GM21529 (cell line): ENCODE data around the gene ZNRF1.

Source experiments
- ATAC-seq: cut with Tn5 transposase; IDR thresholded peaks from one replicate; pipeline ENCODE4 v1.9.1; 2021; ENCODE audit not compliant: unreplicated experiment

Gene ZNRF1

DNA sequence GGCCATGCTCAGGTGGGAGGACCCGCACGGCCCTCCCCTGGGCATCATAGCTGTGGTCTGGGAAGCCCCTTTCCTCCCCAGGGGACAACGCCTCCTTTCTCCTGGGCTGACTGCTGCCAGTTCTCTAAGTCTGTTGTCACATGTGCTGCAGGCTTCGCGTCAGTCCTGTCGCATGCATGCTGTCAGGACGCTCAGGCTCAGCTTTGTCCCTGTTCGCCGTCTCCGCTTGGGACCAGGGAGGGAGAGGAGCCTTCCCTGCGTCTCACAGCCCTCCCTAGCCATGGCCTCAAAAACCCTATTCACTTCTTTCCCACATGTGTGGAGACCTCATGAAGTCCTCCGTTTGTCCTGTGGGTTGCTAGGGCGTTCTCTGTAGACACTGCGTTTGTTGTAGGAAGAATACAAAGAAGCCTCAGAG, 96.4 kb downstream of the ZNRF1 start:
- no peak for ATAC-seq

DNA sequence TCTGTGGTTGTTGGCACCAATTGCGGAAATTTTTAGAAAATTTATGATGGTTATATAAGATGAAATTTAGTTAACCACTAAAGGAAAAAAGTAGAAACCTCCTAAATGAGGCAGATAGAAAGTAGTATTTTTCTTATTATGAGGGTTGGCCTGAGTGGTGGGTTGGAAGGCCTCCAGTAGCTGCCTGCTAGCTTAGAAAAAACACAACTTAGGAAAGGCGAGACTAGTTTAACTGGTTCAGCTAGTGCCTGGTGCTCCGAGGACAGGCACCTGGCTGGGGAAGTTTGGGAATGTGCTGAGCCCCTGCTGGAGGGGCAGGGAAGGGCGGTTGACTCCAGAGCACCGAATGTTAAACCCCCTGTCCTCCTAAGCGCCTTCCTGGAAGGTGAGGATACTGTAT, 97.8 kb downstream of the ZNRF1 start:
- ATAC-seq: no peak

DNA sequence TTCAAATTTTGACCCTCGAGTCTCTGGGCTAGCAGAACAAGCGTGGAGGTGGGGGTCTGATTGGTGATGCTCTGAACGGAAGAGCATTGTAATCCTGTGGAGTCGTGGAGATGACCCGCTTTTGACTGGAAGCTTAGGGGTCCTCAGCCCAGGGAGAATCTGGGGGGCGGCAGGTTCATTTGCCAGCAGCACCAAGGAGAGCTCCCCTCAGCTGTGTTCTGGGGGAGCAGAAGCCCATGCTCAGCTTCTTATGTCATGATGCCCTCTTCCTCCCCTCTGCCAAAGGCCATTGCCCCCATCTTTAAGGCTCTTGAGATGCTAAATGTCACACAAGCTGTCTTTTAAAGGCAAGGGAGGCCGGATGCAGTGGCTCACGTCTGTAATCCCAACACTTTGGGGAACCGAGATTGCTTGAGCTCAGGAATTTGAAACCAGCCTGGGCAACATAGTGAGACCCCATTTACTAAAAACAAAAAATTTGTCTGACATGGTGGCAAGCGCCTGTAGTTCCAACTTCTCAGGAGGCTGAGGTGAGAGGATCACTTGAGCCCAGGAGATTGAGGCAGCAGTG, 98.5 kb downstream of the ZNRF1 start:
- no peak for ATAC-seq

DNA sequence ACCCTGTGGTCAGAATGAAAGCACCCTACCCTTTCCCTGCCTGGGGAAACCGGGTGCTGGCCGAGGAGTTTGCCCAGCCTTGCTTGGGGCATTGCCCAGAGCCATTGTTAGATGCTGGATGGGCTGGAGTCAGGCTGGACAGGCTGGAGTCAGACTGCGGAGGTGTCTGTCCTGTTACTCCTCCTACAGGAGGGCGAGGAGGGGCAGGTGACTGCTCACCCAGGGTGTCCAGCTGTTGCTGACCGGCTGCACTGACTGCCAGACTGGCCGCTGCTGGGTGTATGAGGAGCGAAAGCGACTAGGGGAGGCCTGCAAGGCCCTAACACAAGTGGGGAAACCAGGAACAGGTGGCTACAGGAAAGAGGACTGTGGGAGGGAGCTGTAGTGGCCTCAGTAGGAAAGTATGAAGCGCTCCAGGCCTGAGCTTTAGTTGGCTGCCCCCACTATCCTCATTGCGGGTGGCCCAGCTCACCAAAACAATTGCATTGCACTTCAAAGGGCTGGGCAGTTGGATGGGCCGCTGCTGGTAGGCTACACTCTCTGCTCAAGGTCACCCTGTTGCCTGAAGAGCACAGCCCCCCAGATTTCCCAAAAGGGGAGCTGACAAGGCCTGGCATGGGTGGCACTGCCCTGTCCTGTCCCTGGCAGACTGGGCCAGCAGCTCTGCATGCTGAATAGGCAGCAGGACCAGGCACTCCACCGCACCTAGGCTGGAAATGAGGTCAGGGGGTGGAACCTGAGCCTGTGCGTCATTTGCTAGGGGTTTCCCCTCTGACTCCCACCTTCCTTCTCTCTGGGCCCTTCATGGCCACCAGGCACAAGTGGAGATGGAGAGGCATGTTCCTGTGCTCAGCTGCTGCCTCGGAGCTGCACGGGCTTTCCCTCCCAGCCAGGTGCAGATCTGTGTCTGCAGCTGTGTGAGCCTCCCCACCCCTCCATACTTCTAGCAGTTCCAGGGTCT, 99.4 kb downstream of the ZNRF1 start:
- peak; percentile 72 for ATAC-seq

DNA sequence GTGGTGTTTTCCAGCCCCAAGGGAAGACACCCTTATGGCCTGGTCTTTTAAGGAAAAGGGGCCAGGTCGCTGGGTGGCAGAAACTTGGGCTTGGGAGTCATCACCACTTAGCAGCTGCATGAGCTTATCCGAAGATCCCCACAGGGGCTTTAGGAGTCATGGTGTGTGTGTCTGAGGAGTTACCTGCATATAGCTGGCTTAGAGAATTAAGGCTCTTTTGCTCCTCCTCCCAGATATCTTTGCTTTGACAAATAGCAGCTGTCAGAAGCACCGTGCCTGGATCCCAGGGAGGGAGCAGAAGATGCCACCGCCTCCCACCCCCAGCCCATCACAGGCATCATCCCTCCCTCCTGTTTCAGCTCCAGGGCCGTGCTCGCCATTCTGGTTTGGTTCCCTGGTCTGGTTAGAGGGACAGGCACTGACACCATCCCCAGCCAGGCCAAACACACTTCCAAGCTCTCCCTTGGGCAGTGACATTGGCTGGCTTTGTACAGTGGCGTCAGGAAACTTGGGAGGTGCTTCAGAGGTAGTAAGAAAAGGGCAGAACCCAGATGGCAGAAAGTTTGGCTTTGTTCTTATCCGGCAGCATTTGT, 100.3 kb downstream of the ZNRF1 start:
- ATAC-seq: no peak

DNA sequence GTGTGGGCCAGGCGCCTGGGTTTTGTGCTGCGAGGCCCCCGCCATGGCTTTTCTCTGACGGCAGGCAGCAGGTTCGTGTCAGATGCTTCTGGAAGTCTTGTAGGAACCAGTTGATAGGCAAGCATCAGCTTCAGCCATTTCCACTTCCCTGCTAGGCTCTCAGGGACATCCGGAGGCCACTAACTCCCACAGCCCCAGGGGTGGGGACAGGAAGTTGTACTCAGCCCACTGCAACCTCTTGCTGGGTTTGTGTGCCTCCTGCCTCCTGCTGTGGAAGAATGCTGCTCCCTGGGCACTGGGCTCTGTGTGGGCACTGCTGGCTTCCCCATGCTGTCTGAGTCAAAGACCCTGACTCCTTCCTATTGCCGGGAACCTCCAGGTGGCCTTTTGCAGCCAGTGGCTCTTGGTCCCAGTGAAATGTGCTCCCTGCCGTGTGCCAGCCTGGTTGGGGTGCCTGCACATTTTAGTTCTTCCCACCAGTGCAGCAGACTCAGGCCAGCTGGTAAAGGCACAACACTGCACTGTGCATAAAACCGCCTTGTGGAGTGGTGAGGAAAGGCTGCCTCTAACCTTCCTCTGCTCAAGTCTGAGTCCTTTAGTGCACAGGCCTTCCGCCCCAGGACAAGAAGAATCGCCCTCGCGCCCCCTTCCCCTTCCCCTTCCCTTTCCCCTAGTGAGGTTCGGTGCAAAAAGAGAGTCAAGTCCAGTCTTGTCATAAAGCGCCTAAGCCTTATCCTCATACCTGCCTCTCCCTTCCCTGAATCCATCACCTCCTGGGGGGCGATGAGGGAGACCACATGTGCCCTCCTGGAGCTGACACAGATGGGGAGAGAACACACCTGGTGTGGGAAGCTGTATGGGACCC, 101.1 kb downstream of the ZNRF1 start:
- peak; percentile 50 for ATAC-seq

DNA sequence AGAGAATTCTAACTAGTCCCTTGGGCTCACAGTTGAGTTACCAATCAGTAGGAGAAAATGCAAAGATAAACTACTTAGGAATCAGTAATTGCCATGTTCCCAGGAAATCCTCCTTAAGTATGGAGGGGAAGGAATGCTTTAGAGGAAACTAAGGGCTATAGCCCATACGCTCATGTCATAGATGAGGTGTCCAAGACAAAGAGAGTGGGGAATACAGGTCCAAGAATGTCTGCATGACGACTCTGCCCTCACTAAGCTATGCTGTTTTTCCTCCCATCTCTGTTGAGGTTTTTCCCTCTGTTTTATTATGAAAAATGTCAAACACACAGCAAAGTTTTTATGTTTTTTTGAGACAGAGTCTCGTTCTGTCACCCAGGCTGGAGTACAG, 101.8 kb downstream of the ZNRF1 start:
- ATAC-seq: no peak

DNA sequence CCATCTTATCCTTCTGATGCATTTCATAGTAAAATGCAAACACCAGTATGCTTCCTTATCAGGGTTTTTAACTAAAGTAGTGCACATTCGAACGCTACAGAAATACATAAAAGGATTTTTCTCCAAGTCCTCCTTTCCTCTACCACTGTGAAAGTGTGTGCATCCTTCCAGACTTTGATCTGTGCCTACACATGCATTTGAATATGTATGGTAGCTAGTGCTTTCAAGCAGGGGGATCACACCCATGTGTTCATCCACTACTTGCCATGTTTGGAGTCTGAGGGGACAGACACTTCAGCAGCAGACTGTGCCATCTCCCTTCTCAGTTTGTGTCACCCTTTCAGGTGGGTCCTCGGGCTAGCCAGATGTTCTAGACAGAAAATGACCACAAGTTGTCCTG, 102.8 kb downstream of the ZNRF1 start:
- no peak for ATAC-seq

DNA sequence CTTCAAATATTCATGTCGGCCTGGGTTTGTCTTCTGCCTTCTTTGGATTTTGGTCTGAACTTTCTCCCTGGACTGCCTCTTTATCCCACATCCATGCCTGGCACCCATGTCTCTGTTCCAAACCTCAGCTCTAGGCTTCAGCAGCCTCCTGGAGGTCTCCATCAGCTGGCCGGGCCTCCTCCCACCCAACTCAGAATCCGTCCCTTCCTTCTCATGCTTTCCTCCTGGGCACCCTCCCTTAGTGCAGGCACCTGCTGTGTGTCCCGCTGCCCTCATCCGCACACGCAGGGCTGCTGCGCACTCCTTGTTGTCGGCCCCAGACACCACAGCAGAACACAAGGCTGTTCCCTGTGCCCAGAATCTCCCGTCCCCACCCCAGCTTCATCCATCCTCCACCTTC, 103.8 kb downstream of the ZNRF1 start:
- ATAC-seq: no peak

DNA sequence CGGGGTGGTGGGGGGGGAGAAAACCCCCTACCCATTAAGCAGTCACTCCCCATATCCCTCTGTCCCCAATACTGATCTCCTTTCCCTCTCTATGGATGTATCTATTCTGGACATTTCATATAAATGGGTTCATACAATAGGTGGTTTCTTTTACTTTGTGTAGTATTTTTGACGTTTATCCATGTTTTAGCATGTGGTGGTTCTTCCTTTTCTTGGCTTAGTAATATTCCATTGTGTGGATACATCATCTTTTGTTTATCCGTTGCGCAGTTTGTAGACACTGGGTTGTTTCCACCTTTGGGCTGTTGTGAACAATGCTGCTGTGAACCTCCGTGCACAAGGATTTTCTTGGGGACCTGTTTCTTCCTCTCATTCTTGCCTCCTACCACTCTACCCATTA, 105.2 kb downstream of the ZNRF1 start:
- no peak for ATAC-seq

DNA sequence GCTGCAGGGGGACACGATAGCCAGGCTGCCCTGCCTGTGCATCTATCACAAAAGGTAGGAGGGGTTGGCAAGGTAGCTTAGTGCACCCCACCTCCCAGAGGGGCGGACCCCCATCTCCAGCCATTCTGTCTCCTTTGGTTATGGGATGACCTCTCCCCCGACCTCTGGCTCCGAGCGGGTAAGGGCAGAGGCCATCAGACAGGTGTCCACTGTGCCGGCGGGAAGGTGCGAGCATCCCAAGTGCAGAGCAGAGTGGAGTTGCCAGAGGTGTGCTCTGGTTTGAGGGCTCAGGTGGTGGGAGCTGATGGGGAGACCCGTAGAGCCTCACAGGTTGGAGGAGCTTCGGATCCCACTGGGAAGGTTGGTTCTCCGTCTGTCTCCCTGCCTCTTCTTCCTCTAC, 106.0 kb downstream of the ZNRF1 start:
- ATAC-seq: no peak

DNA sequence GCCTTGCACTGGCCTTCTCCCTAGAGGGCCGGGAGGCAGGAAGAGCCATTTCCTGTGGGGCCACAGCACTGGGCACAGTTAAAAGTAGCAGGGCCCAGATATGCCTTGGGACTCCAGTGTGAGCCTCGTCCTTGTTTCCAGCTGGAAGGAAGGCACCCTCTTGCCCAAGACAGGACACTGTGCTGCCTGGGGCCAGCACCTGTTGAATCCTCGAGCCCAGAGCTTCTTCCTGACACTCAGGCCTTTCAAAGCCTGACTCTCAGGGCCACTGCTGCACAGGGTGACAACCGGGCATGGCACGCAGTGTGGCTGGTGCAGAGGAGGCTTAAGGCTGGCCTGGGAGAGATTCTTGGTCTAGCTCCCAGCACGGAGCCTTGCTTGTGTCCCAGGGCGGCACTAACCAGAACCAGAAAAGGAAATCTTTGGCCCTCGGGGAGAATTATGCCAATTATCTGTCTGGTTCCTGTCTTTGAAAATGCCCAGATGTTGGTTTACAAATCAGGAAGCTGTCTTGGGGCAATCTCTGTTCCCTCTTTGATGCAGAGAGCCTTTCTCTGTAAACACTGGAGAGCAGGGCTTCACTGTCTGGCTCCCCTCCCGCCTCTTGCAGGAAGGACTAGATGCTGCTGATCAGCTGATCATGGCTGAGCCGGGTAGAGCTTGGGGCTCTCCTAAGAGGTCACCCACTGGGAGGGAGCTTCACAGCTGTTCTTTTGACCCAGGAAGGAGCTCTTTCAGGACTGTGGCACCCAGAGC, 106.7 kb downstream of the ZNRF1 start:
- ATAC-seq: no peak

DNA sequence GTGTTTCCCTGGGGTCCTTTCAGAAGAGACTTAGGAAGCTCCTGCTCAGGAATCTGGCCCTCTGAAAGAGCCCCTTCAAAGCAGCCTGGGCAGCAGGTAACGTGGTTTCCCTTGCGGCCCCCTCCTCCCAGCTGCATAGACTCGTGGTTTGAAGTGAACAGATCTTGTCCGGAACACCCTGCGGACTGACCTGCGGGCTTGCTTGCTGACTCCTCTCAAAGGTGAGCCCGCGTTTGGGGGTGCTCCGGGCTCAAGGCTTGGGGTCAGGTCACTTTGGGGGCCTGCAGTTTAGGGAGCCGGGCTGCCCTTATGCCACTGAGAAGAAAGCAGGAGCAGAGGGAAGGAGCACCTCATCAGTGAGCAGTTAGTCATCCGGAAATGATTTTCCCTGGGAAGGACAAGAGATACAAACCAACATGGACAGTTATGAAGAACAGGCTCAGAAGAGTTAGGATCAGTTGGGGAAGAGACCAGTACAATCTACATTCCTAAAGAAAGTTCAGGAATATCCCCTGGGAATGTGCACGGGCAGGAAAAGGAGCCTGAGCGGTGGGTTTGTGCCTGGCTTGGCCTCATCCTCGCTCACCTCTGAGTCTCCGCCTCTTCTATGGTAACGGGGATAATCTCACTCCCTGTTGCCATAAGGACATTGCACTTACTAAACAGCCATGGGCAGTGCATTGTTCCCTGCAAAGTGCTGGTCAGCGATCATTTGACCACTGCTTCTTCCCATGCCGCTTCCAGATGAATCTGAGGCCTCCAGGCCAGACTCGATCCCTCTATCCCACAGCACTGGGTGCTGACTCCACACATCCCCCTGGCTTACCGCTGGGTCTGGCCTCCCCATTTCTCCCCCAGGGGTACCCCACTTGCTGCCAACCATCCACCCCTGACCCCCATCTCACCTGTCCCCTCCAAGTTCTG, 107.8 kb downstream of the ZNRF1 start:
- no peak for ATAC-seq

DNA sequence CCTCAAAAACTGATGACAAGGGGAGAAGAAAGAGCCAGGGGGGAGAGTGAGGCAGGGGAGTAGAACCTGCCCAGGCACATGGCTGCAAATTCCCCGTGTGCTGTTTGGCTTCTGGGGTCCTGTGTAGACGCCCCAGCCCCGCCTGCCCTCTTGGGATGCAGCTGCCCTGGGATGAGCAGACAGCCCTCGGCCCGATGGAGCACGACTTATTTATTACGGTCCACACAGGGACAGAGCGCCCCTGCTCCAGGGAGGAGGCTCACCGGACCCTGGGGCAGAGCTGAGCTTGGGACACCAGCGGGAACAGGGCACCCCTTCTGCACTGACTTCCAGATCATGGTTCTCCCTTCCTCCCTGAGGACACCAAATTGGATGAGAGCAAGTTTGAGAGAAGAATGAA, 108.7 kb downstream of the ZNRF1 start:
- ATAC-seq: no peak

DNA sequence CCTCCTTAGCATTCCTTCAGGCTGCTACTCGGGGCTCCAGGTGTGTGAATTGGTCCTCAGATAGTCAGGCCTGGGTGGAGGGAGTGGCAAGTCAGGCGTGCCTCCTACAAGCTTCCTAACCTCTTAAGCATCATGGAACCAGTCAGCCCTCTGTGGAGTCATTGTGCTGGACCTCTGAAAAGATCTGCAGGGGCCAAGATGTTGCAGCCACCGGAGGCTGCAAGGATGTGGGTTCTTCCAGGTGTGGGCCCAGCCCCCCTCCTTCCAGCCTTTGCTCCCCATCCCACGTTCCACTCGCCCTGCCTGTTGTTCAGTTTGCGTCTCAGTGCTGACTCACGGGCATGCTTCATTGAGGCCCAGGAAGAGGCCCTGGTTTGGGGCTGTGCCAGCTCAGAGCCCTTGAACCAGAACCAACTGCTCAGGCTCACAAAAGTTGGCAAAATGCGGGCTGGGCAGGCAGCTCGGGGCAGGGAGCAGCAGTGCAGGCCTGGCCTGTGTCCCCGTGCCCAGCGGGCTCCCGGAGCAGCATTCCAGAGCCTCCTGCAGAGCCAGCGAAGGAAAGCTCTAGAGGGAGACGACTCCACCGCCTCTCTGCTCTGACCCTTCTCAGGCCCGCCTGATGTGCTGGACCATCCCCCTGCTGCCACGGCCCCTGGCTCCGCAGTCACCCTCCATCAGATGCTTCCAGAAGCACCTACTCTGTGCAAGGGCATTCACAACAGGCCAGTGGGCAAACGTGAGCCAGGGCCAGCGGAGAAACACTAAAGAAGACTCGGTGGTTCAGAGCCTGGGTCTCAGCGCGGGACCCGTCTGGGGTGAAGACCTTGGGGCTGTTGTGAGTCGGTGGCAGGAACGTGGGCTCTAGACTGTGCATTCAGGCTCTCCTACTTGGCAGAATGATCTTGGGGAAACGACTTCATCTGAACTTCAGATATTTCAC, 110.2 kb downstream of the ZNRF1 start:
- ATAC-seq: peak; percentile 42

DNA sequence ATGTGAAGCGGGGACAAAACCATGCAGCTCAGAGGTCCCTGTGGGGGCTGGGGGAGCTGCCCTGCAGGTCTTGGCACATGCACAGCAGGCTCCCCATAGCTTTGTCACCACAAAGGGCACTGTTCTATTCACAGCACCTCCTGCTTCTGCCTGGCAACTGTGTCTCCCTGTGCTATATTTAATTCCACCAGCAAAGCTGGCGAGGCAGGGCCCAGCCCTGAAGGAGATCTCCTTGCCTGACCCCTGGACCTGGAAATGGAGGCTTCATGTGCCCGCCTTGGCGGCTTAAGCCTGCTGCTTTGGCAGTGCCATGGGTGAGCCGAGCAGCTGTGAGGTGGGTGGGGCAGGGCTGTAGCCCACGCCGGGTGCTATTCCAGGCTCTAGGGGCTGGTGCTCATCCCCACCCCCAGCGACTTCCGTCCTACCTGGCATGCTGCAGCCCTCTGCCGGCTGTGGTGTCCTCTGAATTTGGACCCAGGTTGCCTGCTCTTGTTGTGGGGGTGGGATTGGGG, 111.0 kb downstream of the ZNRF1 start:
- no peak for ATAC-seq

DNA sequence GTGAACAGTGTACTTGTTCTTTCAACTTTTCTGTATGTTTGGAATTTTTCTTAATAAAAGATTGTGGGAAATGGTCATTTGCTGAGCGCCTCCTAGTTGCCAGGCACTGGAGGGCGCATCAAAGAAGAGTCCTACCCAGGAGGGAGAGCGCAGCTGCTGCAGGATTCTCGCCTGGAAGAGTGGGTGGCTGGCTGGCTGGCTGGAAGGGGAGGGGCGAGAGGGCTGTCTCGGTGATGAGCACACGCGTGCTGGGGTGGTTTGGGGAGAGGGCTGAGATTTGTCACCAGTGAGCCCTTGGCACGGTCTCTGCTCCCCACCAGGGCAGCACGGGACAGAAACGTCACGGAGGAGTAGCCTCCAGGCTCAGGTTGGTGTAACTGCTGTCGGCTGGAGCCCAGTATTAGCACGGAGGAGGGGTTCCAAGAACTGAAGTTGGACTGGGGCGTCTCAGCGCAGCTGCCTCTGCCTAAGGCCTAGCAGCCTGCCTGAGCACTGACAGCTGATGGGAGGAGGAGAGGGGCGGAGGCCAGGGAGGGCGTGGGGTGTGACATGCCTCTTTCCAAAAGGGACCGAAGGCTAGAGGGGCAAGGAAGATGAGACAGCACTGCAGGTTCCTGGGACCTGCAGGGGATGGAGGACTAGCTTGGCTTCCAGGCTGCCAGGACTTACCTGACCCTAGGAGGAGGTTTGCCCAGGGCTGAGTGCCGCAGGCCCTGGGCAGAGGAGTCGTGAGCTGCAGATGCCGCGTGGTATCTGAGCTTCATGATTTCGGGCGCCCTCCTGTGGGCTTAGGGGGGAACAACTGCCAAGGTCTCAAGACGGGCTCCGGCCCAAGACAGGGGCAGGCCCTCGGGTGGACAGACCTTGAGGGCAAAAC, 112.1 kb downstream of the ZNRF1 start:
- peak; percentile 75 for ATAC-seq
